Endothelial cell of umbilical vein (primary cell): ENCODE measurements around the gene MS4A1. TPM values are rescaled to one million over a fixed set of nuclear protein-coding genes. Genes with fewer than 3 reads are reported as not detected.

Experiments used
- Bru-seq: library from RNA; stranded (reverse); fragments of 400-500 nt; gene quantifications from one replicate; lab custom pipeline; 2021; lab: Mats Ljungman, UMichigan
- BruChase-seq, 2 experiments: library from RNA; stranded (reverse); fragments of 400-500 nt; gene quantifications; one replicate each; lab custom pipeline; 2021; lab: Mats Ljungman, UMichigan
- BruUV-seq: library from RNA; stranded (reverse); fragments of 400-500 nt; replicated peaks from 2 replicates; lab custom pipeline; 2021; lab: Mats Ljungman, UMichigan
- CTCF ChIA-PET: fragments of 300-600, 350-600 bp; sonication (Branson Sonifier 250); formaldehyde crosslinking; loops from one replicate; lab custom pipeline; 2021; ENCODE audit warnings: antibody characterized with exemption, inconsistent platforms; lab: Charles Lee
- POLR2A ChIA-PET: fragments of 300-600, 350-600 bp; sonication (Branson Sonifier 250); formaldehyde crosslinking; loops from one replicate; lab custom pipeline; 2021; ENCODE audit warnings: antibody characterized with exemption, inconsistent platforms; lab: Charles Lee
- DNase-seq: peaks from one replicate; pipeline ENCODE4 v3.0.0-alpha.2; 2011; ENCODE audit warnings: low read depth, low spot score
- FAIRE-seq: peaks from 2 replicates; lab custom pipeline; 2011; peaks lifted over from hg19 to GRCh38; lab: Jason Lieb, UNC
- H2AFZ ChIP-seq: 2 replicates; pipeline ENCODE4 v1.6.0; 2012; ENCODE audit warnings: low read depth, low read length, control low read depth, inconsistent platforms
- H3K27ac ChIP-seq: 2 replicates; pipeline ENCODE4 v1.5.1; 2011; ENCODE audit warnings: low read depth, mild to moderate bottlenecking, control low read depth, low read length, moderate library complexity; ENCODE audit not compliant: insufficient read depth
- H3K27me3 ChIP-seq, 2 experiments: 2 replicates each; pipeline versions ENCODE4 v1.6.0 to v1.6.1; 2011; ENCODE audit warnings: low read length in 2 of 2, mixed read lengths in 1 of 2; ENCODE audit not compliant: control insufficient read depth in 2 of 2, insufficient read depth in 2 of 2
- H3K36me3 ChIP-seq, 2 experiments: 2 replicates in 1 of 2; 3 replicates in 1 of 2; pipeline ENCODE4 v1.5.1; 2011; ENCODE audit warnings: low read length in 2 of 2, mild to moderate bottlenecking in 1 of 2, moderate library complexity in 1 of 2; ENCODE audit not compliant: control insufficient read depth in 2 of 2, insufficient read depth in 2 of 2; ENCODE audit errors: extremely low read depth in 1 of 2
- H3K4me1 ChIP-seq: 3 replicates; pipeline ENCODE4 v1.5.1; 2011; ENCODE audit warnings: mild to moderate bottlenecking, low read length; ENCODE audit not compliant: control insufficient read depth, insufficient read depth; ENCODE audit errors: extremely low read depth
- H3K4me2 ChIP-seq: 2 replicates; pipeline ENCODE4 v1.6.1; 2011; ENCODE audit warnings: low read length, control low read depth, mixed read lengths; ENCODE audit not compliant: insufficient read depth
- H3K4me3 ChIP-seq, 3 experiments: fragments of 200-600 bp in 1 of 3; sonication (generic), shearing (Covaris generic) in 1 of 3; replicated peaks in 1 of 3; 2 replicates each; pipeline ENCODE4 v1.5.1; 2011 to 2016; ENCODE audit warnings: control low read depth in 3 of 3, low read length in 3 of 3, mild to moderate bottlenecking in 2 of 3, inconsistent platforms in 1 of 3, low read depth in 1 of 3, moderate library complexity in 1 of 3; ENCODE audit not compliant: insufficient read depth in 1 of 3
- H3K79me2 ChIP-seq: 2 replicates; pipeline ENCODE4 v1.6.0; 2012; ENCODE audit warnings: low read length, inconsistent platforms; ENCODE audit not compliant: control insufficient read depth, insufficient read depth
- H3K9ac ChIP-seq: replicated peaks from 2 replicates; pipeline ENCODE3; 2011; ENCODE audit warnings: low read length, control low read depth; ENCODE audit not compliant: insufficient read depth; ENCODE audit errors: extremely low read depth
- H3K9me1 ChIP-seq: replicated peaks from 3 replicates; pipeline ENCODE4 v1.6.0; 2011; ENCODE audit warnings: mild to moderate bottlenecking, low read length; ENCODE audit not compliant: control insufficient read depth, insufficient read depth; ENCODE audit errors: extremely low read depth
- H3K9me3 ChIP-seq: replicated peaks from 2 replicates; pipeline ENCODE4 v1.5.1; 2012; ENCODE audit warnings: low read length, inconsistent platforms; ENCODE audit not compliant: control insufficient read depth, insufficient read depth
- H4K20me1 ChIP-seq: replicated peaks from 2 replicates; pipeline ENCODE3; 2011; ENCODE audit warnings: mild to moderate bottlenecking, low read length; ENCODE audit not compliant: control insufficient read depth, insufficient read depth; ENCODE audit errors: extremely low read depth
- EZH2 ChIP-seq: IDR thresholded peaks from 2 replicates; pipeline ENCODE4 v1.6.1; 2012; ENCODE audit warnings: borderline replicate concordance, low read depth, mild to moderate bottlenecking, moderate library complexity, low read length, inconsistent platforms; ENCODE audit not compliant: severe bottlenecking
- FOS ChIP-seq: IDR thresholded peaks from 2 replicates; pipeline ENCODE4 v1.6.1; 2011; ENCODE audit warnings: mild to moderate bottlenecking, low read length, moderate library complexity, borderline replicate concordance; ENCODE audit not compliant: insufficient read depth
- GATA2 ChIP-seq: IDR thresholded peaks from 2 replicates; pipeline ENCODE4 v1.7.0; 2011; ENCODE audit warnings: low read depth, mild to moderate bottlenecking, moderate library complexity, mixed read lengths, low read length; ENCODE audit not compliant: insufficient read length, insufficient read depth
- JUN ChIP-seq: IDR thresholded peaks from 2 replicates; pipeline ENCODE4 v1.6.1; 2011; ENCODE audit warnings: borderline replicate concordance, low read depth; ENCODE audit not compliant: insufficient read length, insufficient read depth
- MYC ChIP-seq: IDR thresholded peaks from one replicate; pipeline ENCODE4 v1.6.1; 2011; ENCODE audit warnings: mild to moderate bottlenecking, low read depth, low read length
- POLR2A ChIP-seq: IDR thresholded peaks from 2 replicates; pipeline ENCODE4 v1.6.1; 2012; ENCODE audit warnings: low read depth, mild to moderate bottlenecking, control low read depth, low read length
- POLR2AphosphoS5 ChIP-seq: IDR thresholded peaks from 2 replicates; pipeline ENCODE4 v1.6.1; 2012; ENCODE audit warnings: low read depth, mild to moderate bottlenecking, control low read depth, low read length, moderate library complexity; ENCODE audit not compliant: insufficient read depth
- dilution Hi-C: fragments of 300-500 bp; cut with MboI; formaldehyde crosslinking; loops from one replicate; pipeline ENCODE4 v1.15.0; 2019; ENCODE audit warnings: low sequenced_read_pairs; ENCODE audit not compliant: extremely low pct_ligation_motif_present
- intact Hi-C: fragments of 100-400 bp; cut with micrococcal nuclease; formaldehyde crosslinking; loops from one replicate; pipeline ENCODE4 v1.10.0; 2022
- long read RNA-seq: library from polyadenylated mRNA; stranded (forward); transcript quantifications from one replicate; pipeline ENCODE4 v2.0.0, GENCODE V29; 2021
- polyA minus RNA-seq, 3 experiments: library from RNA; depleted of rRNA, polyadenylated mRNA; stranded (reverse); fragments of >200 nt; gene quantifications; 1 replicate in 1 of 3; 2 replicates in 2 of 3; pipeline ENCODE4 v1.2.3, GENCODE V29; 2011
- polyA plus RNA-seq, 4 experiments: library from polyadenylated mRNA; depleted of rRNA in 3 of 4; stranded (reverse) in 3 of 4; unstranded in 1 of 4; fragments of >200 nt; gene quantifications; 2 replicates each; pipeline versions ENCODE4 v1.2.1 to v1.2.3, GENCODE V29; 2011 to 2012; ENCODE audit warnings: missing spikeins in 1 of 4
- total RNA-seq: library from RNA; stranded (reverse); gene quantifications from 2 replicates; pipeline ENCODE4 v1.2.3, GENCODE V29; 2021
- TF ChIP-seq, protein P1 (sequence below): IDR thresholded peaks from 2 replicates; pipeline ENCODE4 v1.6.1; 2011; ENCODE audit not compliant: insufficient read depth, insufficient read length
- TF ChIP-seq, protein P2 (sequence below), 2 donors: IDR thresholded peaks; 1 replicate in 1 of 2; 2 replicates in 1 of 2; pipeline ENCODE4 v1.5.1; 2011; ENCODE audit warnings: low read length in 2 of 2, mild to moderate bottlenecking in 2 of 2, moderate library complexity in 2 of 2, control low read depth in 1 of 2, inconsistent platforms in 1 of 2, low read depth in 1 of 2; ENCODE audit not compliant: insufficient read depth in 1 of 2; ENCODE audit errors: extremely low read depth in 1 of 2

Gene MS4A1
- total RNA-seq (not detected in 2 replicates), polyA plus RNA-seq (not detected in 2 replicates), polyA minus RNA-seq (not detected in 2 replicates), Bru-seq, nascent RNA (not detected), BruChase-seq, experiment 1, labeled RNA remaining after a 6-hour chase (not detected), BruChase-seq, experiment 2, labeled RNA remaining after a 2-hour chase (not detected)
- polyA plus RNA-seq (2011; cell fraction: cytosol; rRNA removed), result not detected in 2 replicates
- polyA plus RNA-seq (2011; cell fraction: nucleus; rRNA removed), result not detected in 2 replicates
- not detected in 2 replicates for polyA plus RNA-seq (2012)
- polyA minus RNA-seq (2011; cell fraction: cytosol; rRNA and poly(A)+ RNA removed), result not detected
- not detected in 2 replicates for polyA minus RNA-seq (2011; cell fraction: nucleus; rRNA and poly(A)+ RNA removed)
- long read RNA-seq, result 0 reads

DNA sequence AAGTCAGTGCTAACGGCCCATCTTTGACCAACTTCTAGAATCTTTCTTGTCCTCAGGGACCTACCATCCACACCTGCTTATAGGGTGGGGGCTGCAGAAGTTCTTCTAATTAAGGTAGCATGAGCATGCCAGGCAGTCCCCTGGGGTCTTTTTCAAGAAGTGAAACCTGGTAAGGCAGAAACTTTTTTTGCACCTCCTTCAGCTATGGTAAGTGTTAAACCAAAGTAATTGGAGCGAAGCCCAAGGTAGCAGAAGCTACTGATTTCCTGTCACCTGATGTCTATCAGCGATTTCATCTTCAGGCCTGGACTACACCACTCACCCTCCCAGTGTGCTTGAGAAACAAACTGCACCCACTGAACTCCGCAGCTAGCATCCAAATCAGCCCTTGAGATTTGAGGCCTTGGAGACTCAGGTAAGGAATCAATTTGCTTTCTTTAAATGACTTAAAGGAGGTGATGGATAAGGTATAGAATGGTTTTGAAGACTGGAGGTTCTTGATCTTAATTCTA, at the start of gene MS4A1:
TSS of gene MS4A1 (plus strand) at position 317 of the 512 bp plus-strand sequence. CDS start 6,528 bp downstream, outside the sequence.
- CTCF ChIA-PET, result interaction anchor here (2.6 kb wide), 1 partner anchor 92 kb away, joined by 8 read pairs; no protein-coding TSS in a partner anchor
- DNase-seq (no peak), FAIRE-seq (no peak)
- no peaks in the 10 kb centered on the region for H3K4me1 ChIP-seq
- no peaks in the 10 kb centered on the region for H3K9me3 ChIP-seq
- H3K4me3 ChIP-seq, result no peak within 1 kb of the TSS
- H3K4me2 ChIP-seq, result no peak within 1 kb of the TSS
- no peaks in the 10 kb centered on the region for H3K9me1 ChIP-seq
- dilution Hi-C loops, result no loop called here
- H4K20me1 ChIP-seq, result no peaks in the 10 kb centered on the region
- intact Hi-C loops, result no loop called here
- H2AFZ ChIP-seq, result no peak within 1 kb of the TSS
- no peak within 1 kb of the TSS for H3K9ac ChIP-seq
- TF ChIP-seq POLR2AphosphoS5 (no peak), GATA2 (no peak), POLR2A (no peak), JUN (no peak), EZH2 (no peak), FOS (no peak), MYC (no peak)
- TF ChIP-seq, protein P1, sequence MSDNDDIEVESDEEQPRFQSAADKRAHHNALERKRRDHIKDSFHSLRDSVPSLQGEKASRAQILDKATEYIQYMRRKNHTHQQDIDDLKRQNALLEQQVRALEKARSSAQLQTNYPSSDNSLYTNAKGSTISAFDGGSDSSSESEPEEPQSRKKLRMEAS, result no peak
- TF ChIP-seq, protein P2, sequence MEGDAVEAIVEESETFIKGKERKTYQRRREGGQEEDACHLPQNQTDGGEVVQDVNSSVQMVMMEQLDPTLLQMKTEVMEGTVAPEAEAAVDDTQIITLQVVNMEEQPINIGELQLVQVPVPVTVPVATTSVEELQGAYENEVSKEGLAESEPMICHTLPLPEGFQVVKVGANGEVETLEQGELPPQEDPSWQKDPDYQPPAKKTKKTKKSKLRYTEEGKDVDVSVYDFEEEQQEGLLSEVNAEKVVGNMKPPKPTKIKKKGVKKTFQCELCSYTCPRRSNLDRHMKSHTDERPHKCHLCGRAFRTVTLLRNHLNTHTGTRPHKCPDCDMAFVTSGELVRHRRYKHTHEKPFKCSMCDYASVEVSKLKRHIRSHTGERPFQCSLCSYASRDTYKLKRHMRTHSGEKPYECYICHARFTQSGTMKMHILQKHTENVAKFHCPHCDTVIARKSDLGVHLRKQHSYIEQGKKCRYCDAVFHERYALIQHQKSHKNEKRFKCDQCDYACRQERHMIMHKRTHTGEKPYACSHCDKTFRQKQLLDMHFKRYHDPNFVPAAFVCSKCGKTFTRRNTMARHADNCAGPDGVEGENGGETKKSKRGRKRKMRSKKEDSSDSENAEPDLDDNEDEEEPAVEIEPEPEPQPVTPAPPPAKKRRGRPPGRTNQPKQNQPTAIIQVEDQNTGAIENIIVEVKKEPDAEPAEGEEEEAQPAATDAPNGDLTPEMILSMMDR (IDR thresholded peaks at IDR 0.05; ENCODE audit: extremely low read depth in 1 of 2, insufficient read depth in 1 of 2, low read depth in 1 of 2, low read length in 2 of 2), result no peak
- H3K36me3 ChIP-seq, result no peaks in the 10 kb centered on the region
- POLR2A ChIA-PET, result no interaction called here
- no peaks in the 10 kb centered on the region for H3K79me2 ChIP-seq
- H3K27ac ChIP-seq, result no peak within 1 kb of the TSS
- no peaks in the 10 kb centered on the region for H3K27me3 ChIP-seq
- BruUV-seq, result no TSS peak
